ENCODE results near the gene HDAC5.

HDAC5 gene

DNA sequence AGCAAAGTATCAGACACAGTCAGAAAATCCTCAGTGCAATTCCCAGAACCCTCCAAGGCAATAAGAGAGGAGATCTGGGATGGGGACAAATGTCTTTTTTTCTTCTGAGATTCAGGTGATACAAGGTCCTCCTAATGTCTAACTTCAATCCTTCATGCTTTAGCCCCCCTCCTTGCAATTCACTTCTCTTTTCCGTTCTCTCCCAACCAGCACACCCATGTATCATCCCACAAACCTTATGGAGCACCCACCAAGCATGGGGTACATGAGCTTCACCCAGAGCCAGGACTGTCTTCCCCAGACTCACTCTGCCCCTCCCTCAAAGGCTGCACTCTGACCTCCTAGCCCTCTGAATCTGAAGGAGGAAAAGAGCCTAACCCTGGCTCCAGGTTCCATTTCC lies 10.1 kb downstream of the HDAC5 start:
- TF ChIP-seq CTCF (IDR thresholded peaks at IDR 0.05; ENCODE audit: extremely low read depth, missing control alignments) = no peak
- DNase-seq (ENCODE audit: low spot score) = no peak

DNA sequence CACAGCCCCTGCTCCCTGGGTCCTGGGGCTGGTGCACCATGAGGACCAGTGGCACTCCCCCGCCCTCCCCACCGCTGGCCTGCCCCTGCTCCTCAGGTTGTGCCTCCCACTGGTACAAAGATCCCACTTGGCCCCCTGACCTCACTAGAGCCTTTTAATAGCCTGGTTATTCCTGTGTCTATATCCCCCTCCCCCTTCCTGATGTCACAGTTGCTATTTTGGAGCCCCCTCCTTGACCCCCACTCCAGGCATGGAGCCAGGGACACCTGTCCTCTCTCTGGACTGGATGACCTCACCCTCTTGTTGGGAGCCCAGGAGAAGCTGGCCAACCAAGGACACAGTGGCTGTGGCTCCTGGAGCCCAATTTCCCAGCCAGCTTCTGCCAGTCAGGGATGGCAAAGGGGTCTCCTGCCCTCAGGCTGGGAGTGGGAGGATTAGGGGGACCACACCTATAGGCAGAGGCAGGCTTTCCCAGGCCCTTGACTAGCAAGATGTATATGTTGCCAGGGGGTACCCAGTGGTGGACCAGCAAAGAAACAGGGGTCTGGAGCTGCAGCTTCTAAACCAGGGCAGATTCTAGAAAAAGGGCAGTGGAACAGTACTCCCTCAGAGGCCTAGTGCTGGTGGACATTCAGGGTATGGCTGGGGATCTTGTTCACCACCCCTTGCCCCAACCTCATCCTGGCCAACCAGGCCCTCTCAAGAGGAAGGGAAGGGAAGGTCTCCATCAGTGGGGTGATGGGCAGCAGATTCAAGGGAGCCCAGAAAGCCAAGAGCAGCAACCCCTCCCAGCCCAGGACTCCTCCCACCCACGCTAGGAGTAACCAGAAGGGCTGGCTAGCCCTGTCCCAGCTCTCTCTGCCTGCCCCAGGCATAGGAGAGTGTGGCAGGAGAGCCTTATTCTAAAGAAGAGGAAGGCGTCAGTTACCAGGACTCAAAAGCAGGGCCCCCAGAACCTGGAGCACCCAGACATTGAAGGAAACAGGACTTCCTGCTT lies 10.9 kb downstream of the HDAC5 start:
- DNase-seq (ENCODE audit: low spot score) = no peak
- TF ChIP-seq CTCF (IDR thresholded peaks at IDR 0.05; ENCODE audit: extremely low read depth, missing control alignments) = no peak

DNA sequence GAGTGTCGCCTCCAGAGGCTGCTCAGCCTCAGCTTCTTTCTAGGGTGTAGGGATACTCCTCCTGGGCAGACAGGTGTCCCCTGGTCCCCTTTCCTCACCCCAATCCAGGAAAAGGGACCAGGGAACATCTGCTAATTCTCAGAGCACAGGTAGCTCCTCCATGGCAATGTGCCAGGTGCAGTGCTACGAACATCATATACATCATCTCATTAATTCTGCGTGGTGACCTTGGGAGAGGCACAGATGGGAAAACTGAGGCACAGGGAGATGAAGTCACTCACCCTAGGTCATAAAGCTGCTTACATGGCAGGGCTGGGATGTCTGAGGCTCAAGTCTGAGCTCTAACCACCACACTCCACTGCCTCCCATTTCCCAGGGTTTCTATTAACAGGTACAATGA lies 11.7 kb downstream of the HDAC5 start:
- no peak for TF ChIP-seq CTCF (IDR thresholded peaks at IDR 0.05; ENCODE audit: extremely low read depth, missing control alignments)
- DNase-seq (ENCODE audit: low spot score) = no peak

GRCh38 chr17:44110823-44111633 lies 12.4 kb downstream of the HDAC5 start:
- TF ChIP-seq CTCF (IDR thresholded peaks at IDR 0.05; ENCODE audit: extremely low read depth, missing control alignments) = no peak
- DNase-seq (ENCODE audit: low spot score) = peak; percentile 84

DNA sequence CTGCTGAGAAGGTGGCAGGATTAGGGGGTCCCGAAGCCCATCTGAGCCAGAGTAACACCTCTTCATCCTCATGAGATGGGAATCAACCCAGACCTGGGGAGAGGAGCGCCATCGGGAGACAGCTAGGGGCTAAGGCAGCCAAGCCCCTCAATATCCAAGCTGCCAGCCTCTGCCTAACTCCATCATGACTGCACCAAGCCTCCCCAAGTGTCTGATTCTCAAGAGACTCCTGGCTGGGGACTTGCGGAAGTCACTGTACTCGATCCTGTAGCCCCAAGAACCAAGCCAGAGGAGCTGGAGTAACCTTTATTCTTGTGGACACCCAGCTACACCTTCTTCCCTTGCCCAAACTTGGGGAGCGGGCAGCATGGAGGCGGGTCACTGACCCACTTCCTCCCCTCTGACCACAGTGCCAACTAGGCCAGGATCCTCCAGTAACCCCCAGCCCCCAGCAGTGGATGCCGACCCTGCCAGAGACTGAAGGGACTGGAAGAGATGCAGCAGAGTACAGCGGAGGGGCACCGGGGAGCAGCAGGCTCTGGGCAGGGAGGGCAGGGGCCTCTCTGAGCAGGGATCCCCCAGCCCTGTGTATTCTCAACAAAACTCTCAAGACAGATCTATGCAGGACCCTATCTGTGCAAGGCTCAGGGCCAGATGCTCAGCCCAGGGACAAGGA lies 13.3 kb downstream of the HDAC5 start:
- TF ChIP-seq CTCF (IDR thresholded peaks at IDR 0.05; ENCODE audit: extremely low read depth, missing control alignments) = no peak
- DNase-seq (ENCODE audit: low spot score) = no peak

- no peak for DNase-seq (ENCODE audit: low spot score)
- no peak for TF ChIP-seq CTCF (IDR thresholded peaks at IDR 0.05; ENCODE audit: extremely low read depth, missing control alignments)
These were observed 14.2 kb downstream of the HDAC5 start for GRCh38 chr17:44109312-44109630.
